KOPT-K1 (cell line): ENCODE measurements around the gene TRIO.

Experiments used
- H3K27ac ChIP-seq: fragments of 200-600 bp; sonication (generic); 2 replicates; pipeline ENCODE4 v1.5.1; 2016; ENCODE audit warnings: antibody characterized with exemption, mild to moderate bottlenecking, low read depth, low read length; ENCODE audit not compliant: poor library complexity, severe bottlenecking
- H3K36me3 ChIP-seq: fragments of 200-600 bp; sonication (generic); 2 replicates; pipeline ENCODE4 v1.5.1; 2017; ENCODE audit warnings: antibody characterized with exemption, mild to moderate bottlenecking, low read length, moderate library complexity; ENCODE audit not compliant: insufficient read depth
- H3K9me3 ChIP-seq: fragments of 200-600 bp; sonication (generic); 2 replicates; pipeline ENCODE4 v1.5.1; 2017; ENCODE audit warnings: antibody characterized with exemption, low read length, mild to moderate bottlenecking; ENCODE audit not compliant: insufficient read depth, poor library complexity, severe bottlenecking

Gene TRIO

GRCh38 chr5:14134771-14135170 lies 8.4 kb upstream of the TRIO start:
- no peaks in the 10 kb centered on the region for H3K36me3 ChIP-seq
- H3K9me3 ChIP-seq: no peaks in the 10 kb centered on the region
- no peak overlapping the region for H3K27ac ChIP-seq

GRCh38 chr5:14135621-14136020 lies 7.5 kb upstream of the TRIO start:
- Histone ChIP-seq H3K27ac (no peak overlapping the region), H3K9me3 (no peaks in the 10 kb centered on the region), H3K36me3 (no peaks in the 10 kb centered on the region)

GRCh38 chr5:14136228-14136627 lies 6.9 kb upstream of the TRIO start:
- Histone ChIP-seq H3K36me3 (no peaks in the 10 kb centered on the region), H3K27ac (no peak overlapping the region), H3K9me3 (no peaks in the 10 kb centered on the region)

GRCh38 chr5:14138608-14139540 lies 4.3 kb upstream of the TRIO start:
- H3K27ac ChIP-seq: no peak overlapping the region
- H3K9me3 ChIP-seq: peaks cover 9% of the 10 kb centered on the region
- no peaks in the 10 kb centered on the region for H3K36me3 ChIP-seq

GRCh38 chr5:14141764-14142163 lies 1.4 kb upstream of the TRIO start:
- no peaks in the 10 kb centered on the region for H3K36me3 ChIP-seq
- peaks cover 16% of the 10 kb centered on the region for H3K9me3 ChIP-seq
- no peak overlapping the region for H3K27ac ChIP-seq

- no peak overlapping the region for H3K27ac ChIP-seq
- peaks cover 16% of the 10 kb centered on the region for H3K9me3 ChIP-seq
- H3K36me3 ChIP-seq: no peaks in the 10 kb centered on the region
Observed at GRCh38 chr5:14142202-14142826, 828 bp upstream of the TRIO start.

- Histone ChIP-seq H3K36me3 (no peaks in the 10 kb centered on the region), H3K27ac (no peak overlapping the region), H3K9me3 (peaks cover 16% of the 10 kb centered on the region)
Observed at GRCh38 chr5:14143546-14143840, 351 bp downstream of the TRIO start.

GRCh38 chr5:14143841-14144585 lies 871 bp downstream of the TRIO start:
- Histone ChIP-seq H3K9me3 (peaks cover 16% of the 10 kb centered on the region), H3K36me3 (no peaks in the 10 kb centered on the region), H3K27ac (no peak overlapping the region)

- Histone ChIP-seq H3K27ac (no peak overlapping the region), H3K36me3 (no peaks in the 10 kb centered on the region)
Observed at GRCh38 chr5:14144586-14145434, 1.7 kb downstream of the TRIO start.

GRCh38 chr5:14145435-14146334 lies 2.5 kb downstream of the TRIO start:
- H3K27ac ChIP-seq: no peak overlapping the region
- H3K36me3 ChIP-seq: no peaks in the 10 kb centered on the region
- peaks cover 16% of the 10 kb centered on the region for H3K9me3 ChIP-seq

More at GRCh38 chr5:14144586-14145434, 1.7 kb downstream of the TRIO start:
- peaks cover 16% of the 10 kb centered on the region for H3K9me3 ChIP-seq

- Histone ChIP-seq H3K27ac (no peak overlapping the region), H3K36me3 (no peaks in the 10 kb centered on the region), H3K9me3 (peaks cover 16% of the 10 kb centered on the region)
Observed at GRCh38 chr5:14146725-14147124, 3.6 kb downstream of the TRIO start.

GRCh38 chr5:14147210-14147609 lies 4.1 kb downstream of the TRIO start:
- Histone ChIP-seq H3K36me3 (no peaks in the 10 kb centered on the region), H3K9me3 (peaks cover 15% of the 10 kb centered on the region), H3K27ac (no peak overlapping the region)

GRCh38 chr5:14148483-14148882 lies 5.3 kb downstream of the TRIO start:
- H3K27ac ChIP-seq: no peak overlapping the region
- H3K36me3 ChIP-seq: no peaks in the 10 kb centered on the region
- H3K9me3 ChIP-seq: peaks cover 8% of the 10 kb centered on the region
